Neural progenitor cell (in vitro differentiated cells): ENCODE measurements around the gene CLCN4. TPM values are rescaled to one million over a fixed set of nuclear protein-coding genes. Genes with fewer than 3 reads are reported as not detected.

Source experiments
- DNase-seq: peaks from one replicate; pipeline ENCODE4 v3.0.0-alpha.2; 2016; ENCODE audit warnings: low spot score
- H2AFZ ChIP-seq: fragments of 200-600 bp; sonication (generic); replicated peaks from 2 replicates; pipeline ENCODE4 v1.6.1; 2016; ENCODE audit warnings: antibody characterized with exemption
- H3F3A ChIP-seq: fragments of 200-600 bp; sonication (generic); 2 replicates; pipeline ENCODE4 v1.6.1; 2016; ENCODE audit warnings: antibody characterized with exemption, low read depth
- H3K27ac ChIP-seq: fragments of 200-600 bp; sonication (generic); 2 replicates; pipeline ENCODE4 v1.5.1; 2016; ENCODE audit warnings: mild to moderate bottlenecking
- H3K27me3 ChIP-seq: fragments of 200-600 bp; sonication (generic); 2 replicates; pipeline ENCODE4 v1.6.1; 2016; ENCODE audit warnings: mild to moderate bottlenecking, moderate library complexity
- H3K36me3 ChIP-seq: fragments of 200-600 bp; sonication (generic); 2 replicates; pipeline ENCODE4 v1.5.1; 2016
- H3K4me1 ChIP-seq: fragments of 200-600 bp; sonication (generic); 2 replicates; pipeline ENCODE4 v1.6.1; 2016; ENCODE audit warnings: mixed run types
- H3K4me2 ChIP-seq: fragments of 200-600 bp; sonication (generic); 2 replicates; pipeline ENCODE4 v1.6.1; 2016
- H3K4me3 ChIP-seq: fragments of 200-600 bp; sonication (generic); 2 replicates; pipeline ENCODE4 v1.5.1; 2016
- H3K79me2 ChIP-seq: fragments of 200-600 bp; sonication (generic); 2 replicates; pipeline ENCODE4 v1.6.1; 2016; ENCODE audit warnings: low read depth
- H3K9ac ChIP-seq: fragments of 200-600 bp; sonication (generic); 2 replicates; pipeline ENCODE4 v1.6.1; 2016
- H3K9me3 ChIP-seq: fragments of 200-600 bp; sonication (generic); 2 replicates; pipeline ENCODE4 v1.5.1; 2016; ENCODE audit warnings: low read depth
- H4K20me1 ChIP-seq: fragments of 200-600 bp; sonication (generic); 2 replicates; pipeline ENCODE4 v1.6.1; 2016; ENCODE audit warnings: low read depth
- H3K27ac Mint-ChIP-seq: 3 replicates; pipeline ENCODE4 v1.8.0; 2021; ENCODE audit warnings: mixed read lengths
- H3K27me3 Mint-ChIP-seq: 2 replicates; pipeline ENCODE4 v1.8.0; 2022; ENCODE audit warnings: low read depth, mild to moderate bottlenecking, inconsistent platforms, moderate library complexity, mixed read lengths; ENCODE audit not compliant: insufficient read depth
- H3K36me3 Mint-ChIP-seq: 3 replicates; pipeline ENCODE4 v1.8.0; 2021; ENCODE audit warnings: mixed read lengths
- H3K4me1 Mint-ChIP-seq: 3 replicates; pipeline ENCODE4 v1.8.0; 2021; ENCODE audit warnings: mixed read lengths
- H3K4me3 Mint-ChIP-seq: 3 replicates; pipeline ENCODE4 v1.8.0; 2021; ENCODE audit warnings: mild to moderate bottlenecking, moderate library complexity, mixed read lengths
- H3K9me3 Mint-ChIP-seq: 3 replicates; pipeline ENCODE4 v1.8.0; 2020; ENCODE audit warnings: mixed read lengths
- CTCF ChIP-seq: fragments of 200-600 bp; sonication (generic); IDR thresholded peaks from 2 replicates; pipeline ENCODE4 v1.5.1; 2017; ENCODE audit warnings: antibody characterized with exemption, mild to moderate bottlenecking
- EZH2 ChIP-seq: fragments of 200-600 bp; sonication (generic); IDR thresholded peaks from 2 replicates; pipeline ENCODE4 v1.6.1; 2017; ENCODE audit warnings: antibody characterized with exemption, mild to moderate bottlenecking, moderate library complexity
- EZH2phosphoT487 ChIP-seq: fragments of 200-600 bp; sonication (generic); IDR thresholded peaks from 2 replicates; pipeline ENCODE4 v1.6.1; 2017; ENCODE audit warnings: antibody characterized with exemption
- total RNA-seq: library from RNA; depleted of rRNA; stranded (reverse); fragments of >200 nt; gene quantifications from 2 replicates; pipeline ENCODE4 v1.2.3, GENCODE V29; 2015; ENCODE audit warnings: low replicate concordance

The CLCN4 gene
- total RNA-seq, 1 donor from 2014 or later = 6.6 TPM

GRCh38 chrX:10157543-10157942 is 768 bp downstream of the CLCN4 start:
- no peaks in the 10 kb centered on the region for H3K36me3 ChIP-seq
- H3K9me3 Mint-ChIP-seq = peaks cover 14% of the 10 kb centered on the region
- peaks cover 30% of the 10 kb centered on the region for H3K4me1 Mint-ChIP-seq
- H4K20me1 ChIP-seq = no peaks in the 10 kb centered on the region
- peak overlapping the region; percentile 80 for H3K4me3 Mint-ChIP-seq
- TF ChIP-seq EZH2 (no peak), EZH2phosphoT487 (no peak), CTCF (no peak)
- no peak overlapping the region for H3K27ac Mint-ChIP-seq
- H3K27ac ChIP-seq = no peak overlapping the region
- peak overlapping the region; percentile 76 for H3K4me2 ChIP-seq
- H3K4me3 ChIP-seq = peak overlapping the region; percentile 35
- H3K79me2 ChIP-seq = no peaks in the 10 kb centered on the region
- H3K27me3 Mint-ChIP-seq = peaks cover 9% of the 10 kb centered on the region
- H3K9me3 ChIP-seq = no peaks in the 10 kb centered on the region
- H3K27me3 ChIP-seq = no peaks in the 10 kb centered on the region
- no peak overlapping the region for H3K9ac ChIP-seq
- peaks cover 15% of the 10 kb centered on the region for H3K4me1 ChIP-seq
- H3K36me3 Mint-ChIP-seq = peaks cover 5% of the 10 kb centered on the region
- no peak overlapping the region for H2AFZ ChIP-seq
- no peak for DNase-seq
- H3F3A ChIP-seq = peaks cover 13% of the 10 kb centered on the region

- Mint-ChIP-seq H3K27me3 (peaks cover 6% of the 10 kb centered on the region), H3K9me3 (peaks cover 12% of the 10 kb centered on the region), H3K4me3 (peak overlapping the region; percentile 80), H3K27ac (no peak overlapping the region), H3K36me3 (peaks cover 5% of the 10 kb centered on the region), H3K4me1 (peaks cover 30% of the 10 kb centered on the region)
- Histone ChIP-seq H3F3A (peaks cover 13% of the 10 kb centered on the region), H3K4me1 (peaks cover 15% of the 10 kb centered on the region), H3K4me2 (peak overlapping the region; percentile 76), H2AFZ (no peak overlapping the region), H3K9me3 (no peaks in the 10 kb centered on the region), H3K79me2 (no peaks in the 10 kb centered on the region), H3K27me3 (no peaks in the 10 kb centered on the region), H3K36me3 (no peaks in the 10 kb centered on the region), H3K4me3 (peak overlapping the region; percentile 42), H4K20me1 (no peaks in the 10 kb centered on the region), H3K27ac (no peak overlapping the region), H3K9ac (no peak overlapping the region)
- peak; percentile 55 for DNase-seq
- TF ChIP-seq EZH2 (no peak), EZH2phosphoT487 (no peak), CTCF (no peak)
Observed at GRCh38 chrX:10158279-10159144, 1.7 kb downstream of the CLCN4 start.

DNA sequence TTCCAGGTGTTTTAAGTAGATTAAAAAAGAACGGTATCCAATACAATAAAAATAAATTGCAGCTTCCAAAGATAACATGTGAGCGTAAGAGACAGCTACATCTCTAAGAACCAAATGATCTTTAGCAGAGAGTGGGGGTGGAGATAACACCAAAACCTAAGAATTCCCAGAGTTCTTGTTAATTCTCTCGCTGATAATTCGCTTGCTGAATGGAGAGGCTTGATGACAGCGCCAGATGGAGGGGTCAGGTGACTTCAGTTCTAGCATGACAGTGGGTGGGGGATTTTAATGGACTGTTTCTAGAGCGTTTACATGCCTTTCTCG is 2.3 kb downstream of the CLCN4 start:
- H3K27me3 Mint-ChIP-seq = peaks cover 5% of the 10 kb centered on the region
- no peak overlapping the region for H3K27ac Mint-ChIP-seq
- no peak overlapping the region for H2AFZ ChIP-seq
- no peaks in the 10 kb centered on the region for H4K20me1 ChIP-seq
- H3K9me3 Mint-ChIP-seq = peaks cover 16% of the 10 kb centered on the region
- peaks cover 30% of the 10 kb centered on the region for H3K4me1 Mint-ChIP-seq
- H3F3A ChIP-seq = peaks cover 13% of the 10 kb centered on the region
- peak overlapping the region; percentile 76 for H3K4me2 ChIP-seq
- H3K27me3 ChIP-seq = no peaks in the 10 kb centered on the region
- H3K79me2 ChIP-seq = no peaks in the 10 kb centered on the region
- no peaks in the 10 kb centered on the region for H3K36me3 ChIP-seq
- H3K4me1 ChIP-seq = peaks cover 15% of the 10 kb centered on the region
- H3K9me3 ChIP-seq = no peaks in the 10 kb centered on the region
- H3K36me3 Mint-ChIP-seq = peaks cover 9% of the 10 kb centered on the region
- H3K27ac ChIP-seq = no peak overlapping the region
- peak overlapping the region; percentile 72 for H3K4me3 Mint-ChIP-seq
- peak overlapping the region; percentile 42 for H3K4me3 ChIP-seq
- no peak for DNase-seq
- TF ChIP-seq CTCF = no peak
- TF ChIP-seq EZH2 = no peak
- TF ChIP-seq EZH2phosphoT487 = no peak
- H3K9ac ChIP-seq = no peak overlapping the region
